SK-N-SH treated with all-trans-retinoic acid at 6 μM for 48 hours (cell line): Measurements from ENCODE around the gene FMN1.

Source experiments
- ARNTL ChIP-seq: fragments of 450-650 bp; formaldehyde crosslinking; IDR thresholded peaks from 2 replicates; pipeline ENCODE4 v1.5.0; 2020; ENCODE audit warnings: low read depth, mild to moderate bottlenecking, moderate library complexity, borderline replicate concordance
- BACH2 ChIP-seq: fragments of 250-450 bp; sonication (Bioruptor Pico); IDR thresholded peaks from 2 replicates; pipeline ENCODE4 v1.9.0; 2021; ENCODE audit warnings: mild to moderate bottlenecking, borderline replicate concordance
- ESRRG ChIP-seq: fragments of 250-450 bp; sonication (Bioruptor Pico); IDR thresholded peaks from 2 replicates; pipeline ENCODE4 v1.6.1; 2021; ENCODE audit warnings: mild to moderate bottlenecking
- PPARA ChIP-seq: fragments of 250-450 bp; sonication (Bioruptor Pico); IDR thresholded peaks from 2 replicates; pipeline ENCODE4 v1.5.0; 2020; ENCODE audit warnings: mild to moderate bottlenecking, borderline replicate concordance
- RARB ChIP-seq: fragments of 250-450 bp; sonication (Bioruptor Pico); IDR thresholded peaks from 2 replicates; pipeline ENCODE4 v1.8.0; 2021; ENCODE audit warnings: mild to moderate bottlenecking, moderate library complexity
- ZNF565 ChIP-seq: fragments of 450-650 bp; formaldehyde crosslinking; conservative IDR thresholded peaks from 2 replicates; pipeline ENCODE4 v1.5.0; 2020; ENCODE audit warnings: low read depth, mild to moderate bottlenecking, moderate library complexity
- ZNF70 ChIP-seq: fragments of 450-650 bp; formaldehyde crosslinking; IDR thresholded peaks from 2 replicates; pipeline ENCODE4 v1.5.0; 2020; ENCODE audit warnings: mild to moderate bottlenecking, moderate library complexity
- ZNF8 ChIP-seq: fragments of 450-650 bp; formaldehyde crosslinking; IDR thresholded peaks from 2 replicates; pipeline ENCODE4 v1.5.0; 2020; ENCODE audit warnings: mild to moderate bottlenecking, moderate library complexity
- TF ChIP-seq, protein P1 (sequence below): fragments of 250-450 bp; sonication (Bioruptor Pico); IDR thresholded peaks from 2 replicates; pipeline ENCODE4 v1.5.0; 2020; ENCODE audit warnings: mild to moderate bottlenecking, moderate library complexity
- TF ChIP-seq, protein P2 (sequence below): fragments of 250-450 bp; sonication (Bioruptor Pico); IDR thresholded peaks from 2 replicates; pipeline ENCODE4 v1.8.0; 2020; ENCODE audit warnings: mild to moderate bottlenecking, moderate library complexity, borderline replicate concordance
- TF ChIP-seq, protein P3 (sequence below): fragments of 250-450 bp; sonication (Bioruptor Pico); IDR thresholded peaks from 2 replicates; pipeline ENCODE4 v1.5.1; 2020; ENCODE audit warnings: low read depth, mild to moderate bottlenecking, moderate library complexity

DNA sequence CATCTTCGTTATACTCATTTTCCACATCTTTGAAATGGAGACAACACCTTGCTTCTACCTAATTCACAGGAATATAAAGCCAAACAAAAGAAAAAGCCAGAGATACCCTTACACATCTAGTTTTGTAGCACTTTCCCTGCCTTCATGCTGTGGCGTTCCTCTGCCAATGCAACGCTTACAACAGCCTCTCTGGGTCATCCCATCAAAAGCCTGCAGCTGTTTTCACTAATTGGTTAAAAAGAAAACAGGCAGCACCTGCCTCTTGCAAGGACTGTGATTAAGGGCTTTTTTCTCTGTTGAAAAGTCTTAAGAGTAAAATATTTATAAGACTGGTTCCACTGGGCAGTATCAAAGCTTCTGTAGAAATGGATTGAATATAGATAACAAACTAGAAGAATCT lies 120.3 kb downstream of the FMN1 start:
- TF ChIP-seq, protein P1, sequence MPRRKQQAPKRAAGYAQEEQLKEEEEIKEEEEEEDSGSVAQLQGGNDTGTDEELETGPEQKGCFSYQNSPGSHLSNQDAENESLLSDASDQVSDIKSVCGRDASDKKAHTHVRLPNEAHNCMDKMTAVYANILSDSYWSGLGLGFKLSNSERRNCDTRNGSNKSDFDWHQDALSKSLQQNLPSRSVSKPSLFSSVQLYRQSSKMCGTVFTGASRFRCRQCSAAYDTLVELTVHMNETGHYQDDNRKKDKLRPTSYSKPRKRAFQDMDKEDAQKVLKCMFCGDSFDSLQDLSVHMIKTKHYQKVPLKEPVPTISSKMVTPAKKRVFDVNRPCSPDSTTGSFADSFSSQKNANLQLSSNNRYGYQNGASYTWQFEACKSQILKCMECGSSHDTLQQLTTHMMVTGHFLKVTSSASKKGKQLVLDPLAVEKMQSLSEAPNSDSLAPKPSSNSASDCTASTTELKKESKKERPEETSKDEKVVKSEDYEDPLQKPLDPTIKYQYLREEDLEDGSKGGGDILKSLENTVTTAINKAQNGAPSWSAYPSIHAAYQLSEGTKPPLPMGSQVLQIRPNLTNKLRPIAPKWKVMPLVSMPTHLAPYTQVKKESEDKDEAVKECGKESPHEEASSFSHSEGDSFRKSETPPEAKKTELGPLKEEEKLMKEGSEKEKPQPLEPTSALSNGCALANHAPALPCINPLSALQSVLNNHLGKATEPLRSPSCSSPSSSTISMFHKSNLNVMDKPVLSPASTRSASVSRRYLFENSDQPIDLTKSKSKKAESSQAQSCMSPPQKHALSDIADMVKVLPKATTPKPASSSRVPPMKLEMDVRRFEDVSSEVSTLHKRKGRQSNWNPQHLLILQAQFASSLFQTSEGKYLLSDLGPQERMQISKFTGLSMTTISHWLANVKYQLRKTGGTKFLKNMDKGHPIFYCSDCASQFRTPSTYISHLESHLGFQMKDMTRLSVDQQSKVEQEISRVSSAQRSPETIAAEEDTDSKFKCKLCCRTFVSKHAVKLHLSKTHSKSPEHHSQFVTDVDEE, result no peak
- TF ChIP-seq ZNF565 (CRISPR knock-in tag) (no peak), ESRRG (no peak), PPARA (CRISPR knock-in tag) (no peak), ARNTL (CRISPR knock-in tag) (no peak), ZNF8 (CRISPR knock-in tag) (no peak), RARB (CRISPR knock-in tag) (no peak), ZNF70 (CRISPR knock-in tag) (no peak), BACH2 (no peak)
- TF ChIP-seq, protein P2, sequence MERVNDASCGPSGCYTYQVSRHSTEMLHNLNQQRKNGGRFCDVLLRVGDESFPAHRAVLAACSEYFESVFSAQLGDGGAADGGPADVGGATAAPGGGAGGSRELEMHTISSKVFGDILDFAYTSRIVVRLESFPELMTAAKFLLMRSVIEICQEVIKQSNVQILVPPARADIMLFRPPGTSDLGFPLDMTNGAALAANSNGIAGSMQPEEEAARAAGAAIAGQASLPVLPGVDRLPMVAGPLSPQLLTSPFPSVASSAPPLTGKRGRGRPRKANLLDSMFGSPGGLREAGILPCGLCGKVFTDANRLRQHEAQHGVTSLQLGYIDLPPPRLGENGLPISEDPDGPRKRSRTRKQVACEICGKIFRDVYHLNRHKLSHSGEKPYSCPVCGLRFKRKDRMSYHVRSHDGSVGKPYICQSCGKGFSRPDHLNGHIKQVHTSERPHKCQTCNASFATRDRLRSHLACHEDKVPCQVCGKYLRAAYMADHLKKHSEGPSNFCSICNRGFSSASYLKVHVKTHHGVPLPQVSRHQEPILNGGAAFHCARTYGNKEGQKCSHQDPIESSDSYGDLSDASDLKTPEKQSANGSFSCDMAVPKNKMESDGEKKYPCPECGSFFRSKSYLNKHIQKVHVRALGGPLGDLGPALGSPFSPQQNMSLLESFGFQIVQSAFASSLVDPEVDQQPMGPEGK (CRISPR knock-in tag), result no peak
- TF ChIP-seq, protein P3, sequence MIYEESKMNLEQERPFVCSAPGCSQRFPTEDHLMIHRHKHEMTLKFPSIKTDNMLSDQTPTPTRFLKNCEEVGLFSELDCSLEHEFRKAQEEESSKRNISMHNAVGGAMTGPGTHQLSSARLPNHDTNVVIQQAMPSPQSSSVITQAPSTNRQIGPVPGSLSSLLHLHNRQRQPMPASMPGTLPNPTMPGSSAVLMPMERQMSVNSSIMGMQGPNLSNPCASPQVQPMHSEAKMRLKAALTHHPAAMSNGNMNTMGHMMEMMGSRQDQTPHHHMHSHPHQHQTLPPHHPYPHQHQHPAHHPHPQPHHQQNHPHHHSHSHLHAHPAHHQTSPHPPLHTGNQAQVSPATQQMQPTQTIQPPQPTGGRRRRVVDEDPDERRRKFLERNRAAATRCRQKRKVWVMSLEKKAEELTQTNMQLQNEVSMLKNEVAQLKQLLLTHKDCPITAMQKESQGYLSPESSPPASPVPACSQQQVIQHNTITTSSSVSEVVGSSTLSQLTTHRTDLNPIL (CRISPR knock-in tag), result no peak
